Measurements from ENCODE around the gene ATXN10.
"Not testable (repeated sequence)": the region's sequence is repeated elsewhere in the genome, so short reads cannot be mapped to it uniquely, and the experiment has no call there.

DNA sequence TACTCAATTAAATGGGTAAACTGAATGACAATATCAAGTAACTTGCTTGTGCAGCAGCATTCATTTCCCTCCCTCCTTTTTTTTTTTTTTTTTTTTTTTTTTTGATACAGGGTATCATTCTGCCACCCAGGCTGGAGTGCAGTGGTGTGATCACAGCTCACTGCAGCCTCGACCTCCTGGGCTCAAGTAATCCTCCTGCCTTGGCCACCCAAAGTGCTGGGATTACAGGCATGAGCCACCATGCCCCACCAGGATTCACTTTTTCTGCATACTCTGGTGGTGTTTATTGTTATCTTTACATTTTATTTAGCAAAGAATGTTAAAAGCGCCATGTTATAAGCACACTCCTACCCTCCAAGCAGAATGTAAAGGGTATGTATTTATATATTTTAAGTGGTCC lies 1.3 kb upstream of the ATXN10 start:
- TF ChIP-seq EZH2 (IDR thresholded peaks at IDR 0.05; ENCODE audit: insufficient read depth, poor library complexity, severe bottlenecking); EZH2phosphoT487 (IDR thresholded peaks at IDR 0.05; ENCODE audit: insufficient read depth, low read depth): not testable (repeated sequence)
